Activated T-helper 2 cell treated with anti-CD3 and anti-CD28 coated beads, Interferon-gamma antibody, Interleukin-2, Interleukin-4, amounts not matched to agents 10 μg/mL and 5 μg/mL and 100 μg/mL, durations not matched to agents 14 hours and 24 hours and 36 hours (primary cell): ENCODE data around the gene TEX29. TPM values are rescaled to one million over a fixed set of nuclear protein-coding genes. Genes with fewer than 3 reads are reported as not detected.

ENCODE experiments used
- DNase-seq: peaks from one replicate; pipeline ENCODE4 v3.0.0; 2021; ENCODE audit warnings: low spot score
- H3K27ac Mint-ChIP-seq: one replicate; pipeline ENCODE4 v1.8.0; 2021; ENCODE audit warnings: mixed read lengths
- H3K27me3 Mint-ChIP-seq: one replicate; pipeline ENCODE4 v1.8.0; 2021; ENCODE audit warnings: low read depth, mixed read lengths
- H3K36me3 Mint-ChIP-seq: one replicate; pipeline ENCODE4 v1.8.0; 2021; ENCODE audit warnings: low read depth, mixed read lengths
- H3K4me1 Mint-ChIP-seq: one replicate; pipeline ENCODE4 v1.8.0; 2021; ENCODE audit warnings: low read depth, mixed read lengths
- H3K4me3 Mint-ChIP-seq: one replicate; pipeline ENCODE4 v1.8.0; 2021; ENCODE audit warnings: low read depth, mild to moderate bottlenecking, moderate library complexity, mixed read lengths
- H3K9me3 Mint-ChIP-seq: one replicate; pipeline ENCODE4 v1.8.0; 2021; ENCODE audit warnings: mixed read lengths
- intact Hi-C: fragments of 100-400 bp; cut with micrococcal nuclease; formaldehyde crosslinking; loops from one replicate; pipeline ENCODE4 v1.15.1; 2023
- total RNA-seq: library from RNA; stranded (reverse); gene quantifications from 2 replicates; pipeline ENCODE4 v1.2.3, GENCODE V29; 2022

Gene TEX29
- total RNA-seq, 1 donor from 2014 or later, result 0.46 TPM

DNA sequence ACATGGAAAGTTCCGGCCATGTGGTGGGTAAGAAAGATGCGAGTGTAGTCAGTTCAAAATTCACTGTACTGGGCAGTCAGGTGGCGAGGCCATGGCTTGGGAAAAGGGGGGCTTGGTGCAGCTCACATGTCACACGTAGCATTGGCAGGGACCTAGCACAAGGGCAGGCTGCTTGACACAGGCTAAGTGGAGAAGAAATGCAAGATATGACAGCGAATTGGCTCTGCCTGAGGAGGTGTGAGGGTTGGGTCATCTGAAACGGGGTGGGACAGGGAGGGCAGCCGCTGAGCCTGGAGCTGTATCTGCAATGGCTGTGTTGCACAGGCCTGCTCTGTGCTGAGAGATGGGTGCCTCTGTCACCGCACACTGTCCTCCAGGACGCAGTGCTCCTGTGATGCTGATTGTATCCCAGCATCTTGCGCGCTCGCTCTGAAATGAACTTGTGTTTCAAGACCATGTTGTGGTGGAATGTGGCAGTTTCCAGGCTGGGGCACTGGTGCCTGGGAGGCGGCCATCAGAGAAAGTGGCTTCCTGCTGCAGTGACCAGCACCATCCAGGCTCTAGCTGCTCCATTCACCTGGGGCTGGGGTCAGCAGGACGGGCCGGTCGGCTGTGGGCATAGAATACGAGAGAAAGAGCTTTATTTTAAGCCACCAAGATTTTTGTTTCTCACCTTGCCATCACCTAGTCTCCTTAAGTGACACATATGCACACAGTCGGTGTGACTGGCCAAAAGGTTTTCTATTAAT lies 70.3 kb downstream of the TEX29 start:
- no peaks in the 10 kb centered on the region for H3K36me3 Mint-ChIP-seq
- no peaks in the 10 kb centered on the region for H3K27me3 Mint-ChIP-seq
- H3K4me3 Mint-ChIP-seq, result no peak overlapping the region
- H3K27ac Mint-ChIP-seq, result no peak overlapping the region
- no peak for DNase-seq
- no peaks in the 10 kb centered on the region for H3K9me3 Mint-ChIP-seq
- H3K4me1 Mint-ChIP-seq, result peaks cover 9% of the 10 kb centered on the region
- intact Hi-C loops, result no loop called here

DNA sequence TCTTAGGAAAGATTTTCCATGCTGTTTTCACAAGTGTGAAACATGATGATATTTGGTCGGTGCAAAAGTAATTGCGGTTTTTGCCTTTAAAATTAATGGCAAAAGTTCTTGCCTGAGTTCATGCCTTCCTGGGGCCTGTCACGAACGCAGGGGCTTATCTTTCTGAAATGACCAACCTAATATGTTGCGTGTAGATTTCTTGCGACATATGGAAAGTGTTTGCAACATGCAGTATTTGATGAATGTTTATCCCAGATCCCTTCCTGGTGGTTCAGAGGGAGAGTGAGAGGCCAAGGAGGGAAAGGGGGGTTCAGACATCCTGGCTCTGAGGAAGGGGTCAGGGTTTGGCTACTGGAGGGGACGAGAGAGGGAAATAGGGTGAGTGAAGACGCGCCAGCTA lies 72.0 kb downstream of the TEX29 start:
- Mint-ChIP-seq H3K27ac (no peak overlapping the region), H3K27me3 (no peaks in the 10 kb centered on the region), H3K4me3 (no peak overlapping the region), H3K36me3 (no peaks in the 10 kb centered on the region), H3K9me3 (no peaks in the 10 kb centered on the region), H3K4me1 (peaks cover 8% of the 10 kb centered on the region)
- intact Hi-C loops, result no loop called here
- DNase-seq, result no peak

DNA sequence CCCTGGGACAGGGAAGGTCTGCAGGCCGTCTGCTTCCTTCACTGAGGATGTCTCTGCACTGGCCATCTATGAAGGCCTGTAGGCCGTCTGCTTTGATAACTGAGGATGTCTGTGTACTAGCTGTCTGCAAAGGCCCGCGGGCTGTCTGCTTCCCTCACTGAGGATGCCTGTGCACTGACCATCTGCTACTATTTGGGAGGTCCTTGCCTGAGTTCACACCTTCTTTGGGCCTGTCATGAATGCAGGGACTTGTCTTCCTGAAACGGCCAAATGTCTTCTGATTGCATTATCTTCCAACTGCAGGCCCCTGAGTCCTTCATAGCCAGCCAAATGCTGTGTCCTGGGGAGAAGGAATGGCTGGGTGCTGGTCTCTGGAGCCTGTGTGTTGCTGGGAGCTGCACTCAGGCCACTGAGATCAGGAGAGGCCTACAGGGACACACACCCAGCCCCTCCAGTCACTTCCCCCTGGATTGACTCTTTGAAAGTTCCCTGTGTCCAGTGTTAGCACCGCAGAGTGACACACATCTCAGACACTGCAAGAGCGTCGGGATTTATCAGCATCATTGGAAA lies 72.9 kb downstream of the TEX29 start:
- Mint-ChIP-seq H3K27me3 (no peaks in the 10 kb centered on the region), H3K9me3 (no peaks in the 10 kb centered on the region), H3K4me1 (peaks cover 8% of the 10 kb centered on the region), H3K4me3 (no peak overlapping the region), H3K27ac (no peak overlapping the region), H3K36me3 (no peaks in the 10 kb centered on the region)
- intact Hi-C loops, result no loop called here
- no peak for DNase-seq

Other genes starting within 250 kb of the TEX29 start
- gene ARHGEF7, start 205.3 kb upstream of the TEX29 start, total RNA-seq, result 65.7 and 76.0 TPM in 2 replicates